ENCODE measurements around the gene FUNDC1. TPM values are rescaled to one million over a fixed set of nuclear protein-coding genes. Genes with fewer than 3 reads are reported as not detected.

FUNDC1 gene
- total RNA-seq, 1 donor from 2014 or later: 14.1 TPM

DNA sequence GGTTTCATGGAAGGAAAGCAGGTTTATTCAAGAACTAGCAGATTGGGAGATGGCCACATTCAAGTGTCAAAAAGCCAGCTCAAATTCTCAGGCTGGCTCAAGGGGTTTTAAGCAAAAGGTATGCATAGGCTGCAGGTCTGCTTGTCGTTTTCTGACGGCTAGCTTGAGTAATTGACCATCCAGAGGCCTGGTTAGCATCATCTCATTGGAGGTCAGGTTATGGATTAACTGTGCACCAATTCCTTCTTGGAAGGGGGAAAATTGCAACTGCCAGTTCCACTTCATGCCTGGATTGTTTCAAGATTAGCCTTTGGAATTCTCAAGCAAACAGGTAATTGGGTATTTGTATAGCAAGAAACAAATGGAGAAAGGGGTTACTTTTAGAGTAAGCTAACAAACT is 62.1 kb downstream of the FUNDC1 start:
- Mint-ChIP-seq H3K27me3 (ENCODE audit: low read depth) (no peaks in the 10 kb centered on the region), H3K4me3 (no peak overlapping the region), H3K36me3 (no peaks in the 10 kb centered on the region), H3K4me1 (peaks cover 7% of the 10 kb centered on the region), H3K27ac (no peak overlapping the region), H3K9me3 (peaks cover 37% of the 10 kb centered on the region)
- DNase-seq (ENCODE audit: low spot score in 2 of 2, unreplicated experiment in 2 of 2): no peak
- TF ChIP-seq, protein P1, sequence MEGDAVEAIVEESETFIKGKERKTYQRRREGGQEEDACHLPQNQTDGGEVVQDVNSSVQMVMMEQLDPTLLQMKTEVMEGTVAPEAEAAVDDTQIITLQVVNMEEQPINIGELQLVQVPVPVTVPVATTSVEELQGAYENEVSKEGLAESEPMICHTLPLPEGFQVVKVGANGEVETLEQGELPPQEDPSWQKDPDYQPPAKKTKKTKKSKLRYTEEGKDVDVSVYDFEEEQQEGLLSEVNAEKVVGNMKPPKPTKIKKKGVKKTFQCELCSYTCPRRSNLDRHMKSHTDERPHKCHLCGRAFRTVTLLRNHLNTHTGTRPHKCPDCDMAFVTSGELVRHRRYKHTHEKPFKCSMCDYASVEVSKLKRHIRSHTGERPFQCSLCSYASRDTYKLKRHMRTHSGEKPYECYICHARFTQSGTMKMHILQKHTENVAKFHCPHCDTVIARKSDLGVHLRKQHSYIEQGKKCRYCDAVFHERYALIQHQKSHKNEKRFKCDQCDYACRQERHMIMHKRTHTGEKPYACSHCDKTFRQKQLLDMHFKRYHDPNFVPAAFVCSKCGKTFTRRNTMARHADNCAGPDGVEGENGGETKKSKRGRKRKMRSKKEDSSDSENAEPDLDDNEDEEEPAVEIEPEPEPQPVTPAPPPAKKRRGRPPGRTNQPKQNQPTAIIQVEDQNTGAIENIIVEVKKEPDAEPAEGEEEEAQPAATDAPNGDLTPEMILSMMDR (IDR thresholded peaks at IDR 0.05; ENCODE audit: unreplicated experiment): no peak

DNA sequence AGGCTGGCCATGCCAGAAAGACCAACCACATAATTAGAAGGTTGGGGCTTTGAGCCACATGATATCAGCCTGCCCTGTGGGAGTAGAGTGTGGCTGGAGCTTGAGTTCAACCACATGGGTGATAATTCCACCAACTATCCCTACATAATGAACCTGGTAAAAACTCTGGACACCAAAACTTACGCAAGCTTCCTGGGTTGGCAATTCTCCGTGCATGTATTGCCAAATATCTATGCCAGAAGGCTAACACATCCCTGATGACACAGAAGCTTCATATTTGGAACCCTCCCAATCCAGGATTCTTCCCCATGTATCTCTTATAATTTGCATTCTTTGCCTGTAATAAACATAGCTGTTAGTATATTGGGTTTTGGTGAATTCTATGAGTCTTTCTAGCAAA is 68.2 kb downstream of the FUNDC1 start:
- no peak for DNase-seq (ENCODE audit: low spot score in 2 of 2, unreplicated experiment in 2 of 2)
- no peak overlapping the region for H3K27ac Mint-ChIP-seq
- H3K27me3 Mint-ChIP-seq (ENCODE audit: low read depth): no peaks in the 10 kb centered on the region
- peaks cover 33% of the 10 kb centered on the region for H3K9me3 Mint-ChIP-seq
- no peaks in the 10 kb centered on the region for H3K4me1 Mint-ChIP-seq
- TF ChIP-seq, protein P1 (IDR thresholded peaks at IDR 0.05; ENCODE audit: unreplicated experiment): no peak
- H3K36me3 Mint-ChIP-seq: no peaks in the 10 kb centered on the region
- H3K4me3 Mint-ChIP-seq: no peak overlapping the region

Other genes with a start within 250 kb of the FUNDC1 start
- 1.5 to 2.4 TPM (median 2.0 TPM) in 3 replicates for gene EFHC2, start 199.2 kb downstream of the FUNDC1 start, total RNA-seq